GM12878 (cell line): ENCODE data around the gene SF3A1.

Experiments used
- BACH1 ChIP-seq: fragments of 450-650 bp; IDR thresholded peaks from 2 replicates; pipeline ENCODE4 v1.6.1; 2017; ENCODE audit warnings: mild to moderate bottlenecking, borderline replicate concordance
- BHLHE40 ChIP-seq, 2 experiments: fragments of 450-650 bp in 1 of 2; IDR thresholded peaks; 2 replicates each; pipeline ENCODE4 v1.6.1; 2011 to 2017; ENCODE audit warnings: low read depth in 2 of 2, borderline replicate concordance in 1 of 2, improper control_type of control experiment in 1 of 2, low read length in 1 of 2, mild to moderate bottlenecking in 1 of 2
- EZH2 ChIP-seq: IDR thresholded peaks from 2 replicates; pipeline ENCODE4 v1.6.1; 2012; ENCODE audit warnings: low read depth, mild to moderate bottlenecking, control low read depth, inconsistent platforms, low read length, borderline replicate concordance; ENCODE audit not compliant: control insufficient read depth
- POLR2A ChIP-seq: IDR thresholded peaks from 2 replicates; pipeline ENCODE4 v1.6.1; 2011; ENCODE audit warnings: low read depth, mild to moderate bottlenecking, low read length
- RCOR1 ChIP-seq: conservative IDR thresholded peaks from 2 replicates; pipeline ENCODE4 v1.6.1; 2012; ENCODE audit warnings: low read depth, low read length, improper control_type of control experiment
- TF ChIP-seq, protein P1 (sequence below): IDR thresholded peaks from 2 replicates; pipeline ENCODE4 v1.6.1; 2011; ENCODE audit warnings: low read depth, mild to moderate bottlenecking, low read length, moderate library complexity, borderline replicate concordance; ENCODE audit errors: extremely low read depth
- TF ChIP-seq, protein P2 (sequence below): IDR thresholded peaks from 2 replicates; pipeline ENCODE4 v1.6.1; 2012; ENCODE audit warnings: mild to moderate bottlenecking, low read depth, low read length
- TF ChIP-seq, protein P3 (sequence below), 3 experiments: IDR thresholded peaks in 2 of 3; conservative IDR thresholded peaks in 1 of 3; 2 replicates each; pipeline ENCODE4 v1.5.1; 2011; ENCODE audit warnings: low read depth in 3 of 3, low read length in 3 of 3, mild to moderate bottlenecking in 3 of 3, control low read depth in 2 of 3, moderate library complexity in 2 of 3, inconsistent platforms in 1 of 3, mixed read lengths in 1 of 3; ENCODE audit not compliant: control insufficient read depth in 2 of 3, insufficient read depth in 1 of 3; ENCODE audit errors: extremely low read depth in 1 of 3

DNA sequence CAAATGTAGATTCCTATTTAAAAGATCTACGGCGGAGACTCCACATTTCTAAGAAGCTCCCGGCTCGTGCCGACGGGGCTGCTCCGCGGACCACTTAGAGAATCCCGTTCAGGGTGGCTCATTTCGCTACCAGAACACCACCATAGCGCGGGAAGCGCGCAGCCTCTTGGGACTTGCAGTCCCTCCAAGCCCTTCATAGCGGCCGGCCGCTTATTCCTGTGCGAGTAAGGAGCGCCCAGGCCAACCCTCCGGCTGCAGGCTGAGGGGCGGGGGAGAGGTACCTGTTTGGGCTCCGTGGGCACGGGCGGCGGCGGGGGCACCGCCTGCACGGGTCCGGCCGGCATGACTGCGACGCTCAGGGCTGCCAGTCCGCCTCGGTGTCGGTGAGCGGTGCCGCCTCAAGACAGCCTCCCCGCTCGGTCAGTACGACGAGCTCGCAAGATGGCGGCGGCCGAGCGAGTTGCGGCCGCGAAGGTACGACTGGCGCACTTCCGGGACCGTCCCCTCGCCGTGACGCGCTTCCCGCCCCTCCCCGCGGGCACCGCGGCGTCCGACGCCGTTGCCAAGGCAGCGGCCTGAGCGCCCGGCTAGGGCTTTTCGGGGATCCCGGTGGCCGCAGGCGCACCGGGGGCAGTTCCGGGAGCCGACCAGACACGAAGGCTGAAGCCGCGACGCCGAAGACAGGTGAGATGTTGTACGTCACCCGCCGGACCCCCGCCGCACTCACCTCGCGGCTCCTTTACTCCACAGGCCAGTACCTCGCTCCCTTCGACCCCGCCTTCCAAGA, at the start of gene SF3A1, which contains the start of gene CCDC157:
- TF ChIP-seq EZH2 (no peak), BHLHE40 (IDR thresholded peaks at IDR 0.05; ENCODE audit: borderline replicate concordance in 1 of 2, low read depth in 2 of 2, low read length in 1 of 2) (peak; percentile 67 to 73), RCOR1 (no peak), BACH1 (peak; percentile 92), POLR2A (peak; percentile 100)
- TF ChIP-seq, protein P1, sequence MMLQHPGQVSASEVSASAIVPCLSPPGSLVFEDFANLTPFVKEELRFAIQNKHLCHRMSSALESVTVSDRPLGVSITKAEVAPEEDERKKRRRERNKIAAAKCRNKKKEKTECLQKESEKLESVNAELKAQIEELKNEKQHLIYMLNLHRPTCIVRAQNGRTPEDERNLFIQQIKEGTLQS = no peak
- TF ChIP-seq, protein P2, sequence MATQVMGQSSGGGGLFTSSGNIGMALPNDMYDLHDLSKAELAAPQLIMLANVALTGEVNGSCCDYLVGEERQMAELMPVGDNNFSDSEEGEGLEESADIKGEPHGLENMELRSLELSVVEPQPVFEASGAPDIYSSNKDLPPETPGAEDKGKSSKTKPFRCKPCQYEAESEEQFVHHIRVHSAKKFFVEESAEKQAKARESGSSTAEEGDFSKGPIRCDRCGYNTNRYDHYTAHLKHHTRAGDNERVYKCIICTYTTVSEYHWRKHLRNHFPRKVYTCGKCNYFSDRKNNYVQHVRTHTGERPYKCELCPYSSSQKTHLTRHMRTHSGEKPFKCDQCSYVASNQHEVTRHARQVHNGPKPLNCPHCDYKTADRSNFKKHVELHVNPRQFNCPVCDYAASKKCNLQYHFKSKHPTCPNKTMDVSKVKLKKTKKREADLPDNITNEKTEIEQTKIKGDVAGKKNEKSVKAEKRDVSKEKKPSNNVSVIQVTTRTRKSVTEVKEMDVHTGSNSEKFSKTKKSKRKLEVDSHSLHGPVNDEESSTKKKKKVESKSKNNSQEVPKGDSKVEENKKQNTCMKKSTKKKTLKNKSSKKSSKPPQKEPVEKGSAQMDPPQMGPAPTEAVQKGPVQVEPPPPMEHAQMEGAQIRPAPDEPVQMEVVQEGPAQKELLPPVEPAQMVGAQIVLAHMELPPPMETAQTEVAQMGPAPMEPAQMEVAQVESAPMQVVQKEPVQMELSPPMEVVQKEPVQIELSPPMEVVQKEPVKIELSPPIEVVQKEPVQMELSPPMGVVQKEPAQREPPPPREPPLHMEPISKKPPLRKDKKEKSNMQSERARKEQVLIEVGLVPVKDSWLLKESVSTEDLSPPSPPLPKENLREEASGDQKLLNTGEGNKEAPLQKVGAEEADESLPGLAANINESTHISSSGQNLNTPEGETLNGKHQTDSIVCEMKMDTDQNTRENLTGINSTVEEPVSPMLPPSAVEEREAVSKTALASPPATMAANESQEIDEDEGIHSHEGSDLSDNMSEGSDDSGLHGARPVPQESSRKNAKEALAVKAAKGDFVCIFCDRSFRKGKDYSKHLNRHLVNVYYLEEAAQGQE = no peak
- TF ChIP-seq, protein P3, sequence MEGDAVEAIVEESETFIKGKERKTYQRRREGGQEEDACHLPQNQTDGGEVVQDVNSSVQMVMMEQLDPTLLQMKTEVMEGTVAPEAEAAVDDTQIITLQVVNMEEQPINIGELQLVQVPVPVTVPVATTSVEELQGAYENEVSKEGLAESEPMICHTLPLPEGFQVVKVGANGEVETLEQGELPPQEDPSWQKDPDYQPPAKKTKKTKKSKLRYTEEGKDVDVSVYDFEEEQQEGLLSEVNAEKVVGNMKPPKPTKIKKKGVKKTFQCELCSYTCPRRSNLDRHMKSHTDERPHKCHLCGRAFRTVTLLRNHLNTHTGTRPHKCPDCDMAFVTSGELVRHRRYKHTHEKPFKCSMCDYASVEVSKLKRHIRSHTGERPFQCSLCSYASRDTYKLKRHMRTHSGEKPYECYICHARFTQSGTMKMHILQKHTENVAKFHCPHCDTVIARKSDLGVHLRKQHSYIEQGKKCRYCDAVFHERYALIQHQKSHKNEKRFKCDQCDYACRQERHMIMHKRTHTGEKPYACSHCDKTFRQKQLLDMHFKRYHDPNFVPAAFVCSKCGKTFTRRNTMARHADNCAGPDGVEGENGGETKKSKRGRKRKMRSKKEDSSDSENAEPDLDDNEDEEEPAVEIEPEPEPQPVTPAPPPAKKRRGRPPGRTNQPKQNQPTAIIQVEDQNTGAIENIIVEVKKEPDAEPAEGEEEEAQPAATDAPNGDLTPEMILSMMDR (IDR thresholded peaks at IDR 0.05 in 2 of 3, conservative IDR thresholded peaks at IDR 0.05 in 1 of 3; ENCODE audit: control insufficient read depth in 2 of 3, extremely low read depth in 1 of 3, insufficient read depth in 1 of 3, low read depth in 3 of 3, low read length in 3 of 3) = no peak
